HepG2 (cell line): ENCODE measurements around the gene ELP5. TPM values are rescaled to one million over a fixed set of nuclear protein-coding genes. Genes with fewer than 3 reads are reported as not detected.

Source experiments
- ATAC-seq: fragments of 200-7000 bp; cut with Tn5 transposase; 3 replicates; pipeline ENCODE4 v1.9.1; 2020; ENCODE audit warnings: mild to moderate bottlenecking, moderate library complexity
- BruUV-seq: library from RNA; stranded (reverse); fragments of 400-500 nt; replicated peaks from 2 replicates; lab custom pipeline; 2021; lab: Mats Ljungman, UMichigan
- CTCF ChIA-PET: fragments of 300-600 bp; formaldehyde crosslinking; extraction: SDS; loops from one replicate; lab custom pipeline; 2021; ENCODE audit warnings: low total read pairs, inconsistent platforms, low intra/inter-chr PET ratio; lab: Yijun Ruan, JAX
- POLR2A ChIA-PET: fragments of 350-600 bp; sonication (Branson Sonifier 250); formaldehyde crosslinking; loops from one replicate; lab custom pipeline; 2020; ENCODE audit warnings: antibody characterized with exemption, inconsistent platforms; lab: Yijun Ruan, JAX
- DNase-seq: peaks from one replicate; pipeline ENCODE4 v3.0.0-alpha.2; 2015; ENCODE audit warnings: low spot score
- FAIRE-seq: peaks from 3 replicates; lab custom pipeline; 2011; peaks lifted over from hg19 to GRCh38; lab: Jason Lieb, UNC
- H2AFZ ChIP-seq: one replicate; pipeline ENCODE4 v1.6.1; 2011; ENCODE audit warnings: low read length, inconsistent platforms
- H3K27ac ChIP-seq: fragments of 300-600 bp; 3 replicates; pipeline ENCODE4 v1.8.0; 2011; ENCODE audit warnings: mixed run types, mild to moderate bottlenecking, mixed read lengths, low read length, inconsistent platforms; ENCODE audit not compliant: insufficient read depth; ENCODE audit errors: extremely low read length
- H3K27me3 ChIP-seq, 2 experiments: fragments of 200-600 bp in 1 of 2; 2 replicates in 1 of 2; 3 replicates in 1 of 2; pipeline versions ENCODE4 v1.6.0 to v1.8.0; 2011; ENCODE audit warnings: low read length in 2 of 2, mild to moderate bottlenecking in 2 of 2, moderate library complexity in 2 of 2, inconsistent platforms in 1 of 2; ENCODE audit not compliant: insufficient read depth in 2 of 2, control insufficient read depth in 1 of 2
- H3K36me3 ChIP-seq, 2 experiments: fragments of 200-600 bp in 1 of 2; replicated peaks in 1 of 2; 2 replicates in 1 of 2; 3 replicates in 1 of 2; pipeline versions ENCODE4 v1.5.1 to v1.8.0; 2011; ENCODE audit warnings: low read length in 2 of 2, inconsistent platforms in 1 of 2; ENCODE audit not compliant: insufficient read depth in 2 of 2, control insufficient read depth in 1 of 2
- H3K4me1 ChIP-seq: 2 replicates; pipeline ENCODE4 v1.5.1; 2012; ENCODE audit warnings: low read length, inconsistent platforms; ENCODE audit not compliant: insufficient read depth
- H3K4me2 ChIP-seq: 2 replicates; pipeline ENCODE4 v1.6.0; 2011; ENCODE audit warnings: low read depth, low read length, inconsistent platforms
- H3K4me3 ChIP-seq, 3 experiments: fragments of 200-600 bp in 1 of 3; sonication (generic), shearing (Covaris generic) in 1 of 3; replicated peaks in 1 of 3; 2 replicates each; pipeline ENCODE4 v1.5.1; 2011 to 2016; ENCODE audit warnings: low read length in 3 of 3, inconsistent platforms in 2 of 3, low read depth in 2 of 3, mild to moderate bottlenecking in 2 of 3, control low read depth in 1 of 3, mixed read lengths in 1 of 3; ENCODE audit not compliant: insufficient read depth in 1 of 3
- H3K79me2 ChIP-seq: one replicate; pipeline ENCODE4 v1.6.1; 2011; ENCODE audit warnings: low read length, inconsistent platforms; ENCODE audit not compliant: insufficient read depth
- H3K9ac ChIP-seq: 2 replicates; pipeline ENCODE4 v1.6.0; 2011; ENCODE audit warnings: mild to moderate bottlenecking, low read depth, low read length, inconsistent platforms; ENCODE audit not compliant: insufficient read depth
- H3K9me3 ChIP-seq: 2 replicates; pipeline ENCODE4 v1.5.1; 2012; ENCODE audit warnings: mild to moderate bottlenecking, low read length
- H4K20me1 ChIP-seq: 2 replicates; pipeline ENCODE4 v1.6.0; 2011; ENCODE audit warnings: inconsistent platforms, mild to moderate bottlenecking, low read length, moderate library complexity; ENCODE audit not compliant: insufficient read depth
- ZBTB33 ChIP-seq: sonication (generic); formaldehyde crosslinking; IDR thresholded peaks from 2 replicates; pipeline ENCODE4 v1.4.0; 2020; ENCODE audit warnings: missing genetic modification reagents
- ZC3H13 ChIP-seq: sonication (generic); formaldehyde crosslinking; IDR thresholded peaks from 2 replicates; pipeline ENCODE4 v1.8.1; 2023; ENCODE audit warnings: mild to moderate bottlenecking, missing genetic modification reagents, moderate library complexity
- WGBS: methylation state at CpG from one replicate; pipeline ENCODE4 v1.1.6; 2017; ENCODE audit warnings: low lambda C conversion rate; 5-methylcytosine and 5-hydroxymethylcytosine counted together
- in situ Hi-C: cut with HindIII; loops from 2 replicates; pipeline ENCODE4 v1.10.0; 2017; ENCODE audit warnings: low pct_unique_long_range_greater_than_20kb; ENCODE audit not compliant: extremely low pct_ligation_motif_present
- intact Hi-C: fragments of 100-400 bp; cut with micrococcal nuclease; formaldehyde crosslinking; loops from one replicate; pipeline ENCODE4 v1.10.0; 2022; ENCODE audit not compliant: unreplicated experiment
- polyA plus RNA-seq, 8 experiments: library from polyadenylated mRNA; depleted of rRNA in 3 of 8; stranded (reverse) in 7 of 8; unstranded in 1 of 8; fragments of >200 nt; fragmentation: Illumina TruSeq in 4 of 8; extraction: Trizol in 4 of 8; gene quantifications; 2 replicates each; pipeline versions ENCODE4 v1.2.1 to v1.2.3, GENCODE V29; 2011 to 2016; ENCODE audit warnings: low read depth in 4 of 8, missing spikeins in 1 of 8, mixed read lengths in 1 of 8; ENCODE audit not compliant: insufficient read depth in 1 of 8
- total RNA-seq, 5 experiments: library from RNA; depleted of rRNA; stranded (reverse); fragments of >200 nt; fragmentation: Illumina TruSeq; extraction: Trizol; gene quantifications; 2 replicates each; pipeline ENCODE4 v1.2.3, GENCODE V29; 2016; ENCODE audit warnings: low read depth in 1 of 5

Gene ELP5
- total and polyA plus RNA-seq, 2 of the 13 experiments (the other 11 are each of a cell fraction or from before 2014, with no cell fraction given): 67.6 to 69.8 TPM

DNA sequence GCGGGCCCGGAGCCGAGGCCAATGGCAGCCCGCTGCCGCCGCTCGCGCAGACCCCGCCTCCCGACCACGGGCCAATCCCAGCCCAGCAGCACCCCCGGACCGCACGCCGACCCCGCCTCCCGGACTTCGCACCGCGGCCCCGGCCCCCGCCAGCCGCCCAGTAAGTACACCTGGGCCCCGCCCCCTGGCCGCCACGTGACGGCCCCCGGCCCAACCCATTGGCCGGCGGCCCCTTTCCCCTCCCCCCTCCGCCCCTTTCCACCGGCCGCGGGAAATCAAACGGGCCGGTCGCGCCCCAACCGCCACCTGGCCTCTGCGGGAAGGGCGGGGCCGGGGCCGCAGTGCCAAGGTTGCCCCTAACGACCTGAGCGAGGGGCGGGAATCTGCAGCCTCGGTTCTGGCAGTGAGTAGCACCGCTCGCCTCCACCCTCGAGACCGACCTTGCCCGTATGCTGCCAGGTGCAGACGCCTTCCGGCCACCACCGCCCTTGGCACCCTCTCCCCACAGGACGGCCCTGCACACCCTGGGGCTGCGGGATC is 42.7 kb downstream of the ELP5 start, which contains the start of gene YBX2:
YBX2 (minus strand) TSS at position 26 of the 540 bp plus-strand sequence. CDS start 139 bp downstream, outside the sequence.
- Histone ChIP-seq H3K27ac (no peak within 1 kb of the TSS), H3K4me1 (peaks cover 41% of the 10 kb centered on the region), H4K20me1 (no peaks in the 10 kb centered on the region), H3K4me3 (peak within 1 kb of the TSS in 2 of 3 experiments; percentile 15 to 53; a peak in 4 of 6 replicates), H3K9me3 (no peaks in the 10 kb centered on the region), H3K4me2 (peak within 1 kb of the TSS; percentile 75), H3K36me3 (no peaks in the 10 kb centered on the region), H2AFZ (no peak within 1 kb of the TSS), H3K27me3 (peaks cover 0 to 11% of the 10 kb centered on the region in 2 experiments; a peak in 2 of 5 replicates), H3K9ac (0 out of 2 replicates have a peak within 1 kb of the TSS, but pooled peaks have one; percentile 34), H3K79me2 (no peaks in the 10 kb centered on the region)
- ChIA-PET POLR2A (no interaction called here), CTCF (no interaction called here)
- WGBS: 90% methylated on average over 56 of the region's 57 CpGs
- ATAC-seq (no peak), FAIRE-seq (no peak), DNase-seq (no peak)
- intact Hi-C loops (no loop called here), in situ Hi-C loops (no loop called here)
- no TSS peak for BruUV-seq
- TF ChIP-seq ZC3H13 (CRISPR knock-in tag) (no peak), ZBTB33 (peak; percentile 51; the same call in 1 of the 2 replicates)
